Measurements from ENCODE around the gene ALDH1A1.

Gene ALDH1A1

DNA sequence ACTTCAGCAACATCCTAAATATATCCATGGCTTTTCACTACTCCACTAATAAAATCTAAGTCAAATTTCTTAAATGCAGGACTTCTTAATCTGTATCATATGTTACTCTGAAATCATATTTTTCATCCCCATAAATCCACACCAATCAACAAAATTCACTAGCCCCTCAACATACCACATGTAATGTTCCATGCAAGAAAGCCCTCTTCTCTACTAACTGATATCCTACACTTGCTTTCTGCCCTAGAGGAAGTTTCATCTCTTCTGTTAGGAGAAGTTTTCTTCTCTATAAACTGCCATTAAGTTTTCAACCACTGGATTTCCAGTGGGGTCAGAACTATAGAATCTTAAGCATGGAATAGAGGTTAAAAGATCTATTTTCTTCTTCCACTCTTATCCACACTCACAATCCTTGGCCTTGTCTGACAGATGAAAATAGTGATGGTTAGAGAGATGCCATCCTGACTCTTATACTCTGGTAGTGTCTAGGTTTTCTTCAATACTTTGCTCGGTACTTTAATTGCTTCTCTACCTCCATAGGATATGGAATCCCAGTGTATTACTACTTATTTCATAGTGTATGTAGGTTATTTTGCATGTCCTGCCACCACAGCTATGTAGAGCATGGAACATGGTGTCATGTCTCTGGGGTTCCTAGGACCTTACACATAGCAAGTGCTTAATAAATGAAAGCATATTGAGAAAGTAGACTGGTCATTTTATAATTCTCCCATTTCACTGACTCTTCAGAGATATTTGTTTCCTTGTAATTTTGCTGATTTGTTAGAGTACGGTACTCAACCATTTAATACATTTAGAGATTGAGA is 48.4 kb downstream of the ALDH1A1 start:
- H3K4me1 Mint-ChIP-seq: no peaks in the 10 kb centered on the region
- no peak overlapping the region for H3K4me3 Mint-ChIP-seq
- H3K27me3 Mint-ChIP-seq: peaks cover 2% of the 10 kb centered on the region
- H3K27ac Mint-ChIP-seq: no peak overlapping the region
- H3K9me3 Mint-ChIP-seq: no peaks in the 10 kb centered on the region
- H3K36me3 Mint-ChIP-seq: no peaks in the 10 kb centered on the region

DNA sequence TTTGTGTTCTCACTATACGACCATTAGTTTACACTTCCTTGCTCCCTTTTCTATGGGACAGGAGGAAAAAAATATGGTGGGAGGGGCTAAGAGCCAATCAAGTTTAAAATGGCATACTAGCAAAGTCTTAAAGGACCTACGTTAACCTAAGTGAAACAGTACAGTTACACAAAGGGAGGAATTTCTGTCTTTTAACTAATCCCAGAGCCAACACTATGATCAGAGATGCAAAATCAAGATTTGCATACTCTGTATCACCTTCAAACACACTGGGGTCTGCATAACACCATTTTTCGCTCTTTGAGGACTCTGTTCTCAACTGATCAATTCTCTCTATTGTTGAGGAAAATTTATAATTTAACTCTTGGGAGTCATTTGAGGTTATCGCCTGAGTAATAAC is 49.8 kb downstream of the ALDH1A1 start:
- H3K4me1 Mint-ChIP-seq: no peaks in the 10 kb centered on the region
- no peaks in the 10 kb centered on the region for H3K36me3 Mint-ChIP-seq
- H3K4me3 Mint-ChIP-seq: no peak overlapping the region
- H3K27ac Mint-ChIP-seq: no peak overlapping the region
- H3K9me3 Mint-ChIP-seq: no peaks in the 10 kb centered on the region
- peaks cover 5% of the 10 kb centered on the region for H3K27me3 Mint-ChIP-seq

DNA sequence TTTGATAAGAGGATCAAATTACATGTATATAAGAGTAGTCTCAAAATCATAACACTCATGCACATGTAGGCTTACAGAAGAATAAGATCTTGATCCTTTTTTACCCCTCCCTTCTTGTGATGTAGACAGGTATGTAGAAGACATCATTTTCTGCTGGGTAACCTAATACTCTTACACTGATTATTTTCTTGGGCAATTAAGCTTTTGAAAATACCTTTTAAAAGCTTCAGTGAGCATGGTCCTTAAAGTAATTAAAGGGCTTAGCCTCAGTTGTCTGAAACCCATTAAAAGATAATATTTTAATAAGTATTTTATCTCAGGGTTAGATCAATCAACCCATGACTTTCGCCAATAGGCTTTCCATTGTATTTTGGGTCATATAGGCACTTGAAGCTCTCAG is 50.6 kb downstream of the ALDH1A1 start:
- Mint-ChIP-seq H3K36me3 (no peaks in the 10 kb centered on the region), H3K4me3 (no peak overlapping the region), H3K27me3 (peaks cover 5% of the 10 kb centered on the region), H3K9me3 (no peaks in the 10 kb centered on the region), H3K4me1 (no peaks in the 10 kb centered on the region), H3K27ac (no peak overlapping the region)

DNA sequence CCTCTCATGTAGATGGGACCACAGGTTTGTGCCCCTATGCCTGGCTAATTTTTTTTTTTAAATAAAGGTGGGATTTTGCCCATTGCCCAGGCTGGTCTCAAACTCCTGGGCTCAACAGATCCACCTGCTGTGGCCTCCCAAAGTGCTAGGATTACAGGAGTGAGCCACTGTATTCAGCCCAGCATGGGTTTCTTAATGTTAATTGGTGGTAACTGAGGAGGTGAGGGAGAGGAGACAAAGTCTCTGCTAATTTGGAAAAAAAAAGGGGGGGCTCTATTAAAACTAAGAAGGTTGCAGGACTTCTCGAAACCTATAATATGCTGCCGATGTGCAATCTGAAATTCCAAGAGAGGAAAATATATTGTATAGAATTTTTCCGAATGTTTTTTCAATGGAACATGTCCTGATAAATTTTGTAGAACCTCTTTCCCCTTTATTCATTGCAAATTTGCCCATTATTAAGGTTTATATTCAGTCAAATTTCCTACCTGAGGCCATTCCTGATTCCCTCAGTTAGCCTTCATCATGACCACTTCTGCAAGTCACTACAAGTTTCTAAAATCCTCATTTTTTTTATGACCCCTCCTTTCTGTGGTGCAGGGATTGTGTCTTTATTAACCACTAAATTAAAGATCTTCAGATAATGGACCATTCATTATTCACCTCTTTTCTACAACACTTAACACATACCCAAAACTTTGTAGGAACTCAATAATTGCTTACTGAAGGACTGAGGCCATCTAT is 52.9 kb downstream of the ALDH1A1 start:
- Mint-ChIP-seq H3K36me3 (no peaks in the 10 kb centered on the region), H3K27me3 (peaks cover 3% of the 10 kb centered on the region), H3K27ac (no peak overlapping the region), H3K4me3 (no peak overlapping the region), H3K9me3 (no peaks in the 10 kb centered on the region), H3K4me1 (no peaks in the 10 kb centered on the region)

DNA sequence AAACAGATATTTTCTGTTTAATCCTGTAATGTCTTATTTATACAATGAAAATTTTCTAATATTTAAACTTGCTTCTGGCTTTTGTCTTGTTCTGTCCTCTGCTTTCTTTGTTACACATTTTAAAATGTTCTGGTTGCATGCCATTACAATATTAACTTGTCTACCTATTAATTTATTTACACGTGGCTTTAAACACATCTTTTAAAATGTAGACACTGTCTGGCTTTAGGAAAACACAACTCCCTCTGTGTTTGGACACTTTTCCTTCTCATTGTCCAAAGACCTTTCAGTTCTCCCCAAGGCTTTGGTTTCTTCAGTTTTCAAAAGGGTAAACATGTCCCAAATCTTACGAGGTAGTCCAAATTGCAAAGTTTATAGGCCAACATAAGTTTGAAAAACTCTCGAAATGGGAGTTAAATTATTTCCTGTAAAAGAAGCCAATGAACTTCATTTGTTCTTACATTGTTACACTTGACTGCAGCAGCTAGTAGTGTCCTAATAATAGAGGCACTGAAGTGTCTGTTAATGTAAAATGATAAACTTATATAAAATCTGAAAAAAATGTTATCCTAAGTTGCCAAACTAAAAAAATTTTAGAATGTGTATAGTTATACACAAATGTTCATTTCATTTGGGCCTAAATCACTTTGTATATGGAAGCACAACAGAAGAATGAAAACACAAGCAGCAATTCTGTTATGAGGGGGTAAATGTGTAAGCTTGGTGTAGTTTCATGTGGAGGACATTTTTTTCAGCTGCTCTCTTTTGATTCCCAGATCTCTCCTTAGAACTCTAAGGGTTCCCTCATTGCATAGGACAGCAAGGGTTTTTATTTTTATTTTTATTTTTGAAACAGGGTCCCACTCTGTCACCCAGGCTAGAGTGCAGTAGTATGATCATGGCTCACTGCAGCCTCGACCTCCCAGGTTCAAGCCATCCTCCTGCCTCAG is 53.8 kb downstream of the ALDH1A1 start:
- Mint-ChIP-seq H3K36me3 (no peaks in the 10 kb centered on the region), H3K4me3 (no peak overlapping the region), H3K9me3 (no peaks in the 10 kb centered on the region), H3K27me3 (peaks cover 5% of the 10 kb centered on the region), H3K4me1 (no peaks in the 10 kb centered on the region), H3K27ac (no peak overlapping the region)

DNA sequence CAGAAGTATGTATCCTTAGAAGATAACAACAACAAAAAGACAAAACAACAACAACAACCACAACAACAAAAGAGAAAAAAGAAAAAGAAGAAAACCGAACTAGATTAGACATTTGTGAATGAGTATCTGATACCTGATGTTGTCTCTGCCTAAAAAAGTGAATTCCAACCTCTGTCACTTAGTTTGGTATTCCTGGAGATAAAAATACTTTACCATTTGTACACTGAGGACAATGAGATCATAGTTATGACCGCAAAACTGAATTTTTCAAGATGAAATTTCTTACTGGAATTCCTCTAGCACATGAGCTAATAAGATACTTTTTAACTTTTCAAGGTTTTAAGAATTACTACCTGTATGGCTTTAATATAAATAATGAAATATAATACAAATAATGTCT is 54.5 kb downstream of the ALDH1A1 start:
- Mint-ChIP-seq H3K36me3 (no peaks in the 10 kb centered on the region), H3K27ac (no peak overlapping the region), H3K27me3 (peaks cover 5% of the 10 kb centered on the region), H3K4me1 (no peaks in the 10 kb centered on the region), H3K9me3 (no peaks in the 10 kb centered on the region), H3K4me3 (no peak overlapping the region)

DNA sequence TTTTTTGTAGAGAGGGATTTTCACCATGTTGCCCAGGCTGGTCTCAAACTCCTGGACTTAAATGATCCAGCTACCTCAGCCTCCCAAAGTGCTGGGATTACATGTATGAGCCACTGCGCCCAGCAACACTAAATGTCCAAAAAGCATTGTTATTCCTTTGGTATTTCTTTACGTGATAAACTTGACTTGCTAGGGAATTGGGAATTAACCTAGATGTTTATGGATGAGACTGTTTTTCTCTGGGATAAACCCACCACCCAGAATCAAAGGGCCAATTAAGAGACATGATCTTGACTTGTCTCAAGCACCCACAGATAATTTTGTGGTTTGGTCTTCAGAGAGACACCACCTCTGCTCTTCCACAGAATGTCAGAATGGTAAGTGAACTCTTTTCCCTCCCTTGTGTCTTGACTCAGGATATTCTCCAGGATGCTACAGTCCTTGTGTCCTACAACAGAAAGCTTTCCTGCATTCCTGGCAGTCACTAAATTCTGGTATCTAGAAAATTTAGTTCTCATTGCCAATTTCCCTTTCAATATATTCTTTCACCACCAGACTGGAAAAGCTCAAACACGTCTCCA is 55.7 kb downstream of the ALDH1A1 start:
- no peaks in the 10 kb centered on the region for H3K36me3 Mint-ChIP-seq
- H3K27me3 Mint-ChIP-seq: peaks cover 5% of the 10 kb centered on the region
- H3K4me1 Mint-ChIP-seq: no peaks in the 10 kb centered on the region
- H3K9me3 Mint-ChIP-seq: no peaks in the 10 kb centered on the region
- no peak overlapping the region for H3K27ac Mint-ChIP-seq
- H3K4me3 Mint-ChIP-seq: no peak overlapping the region

DNA sequence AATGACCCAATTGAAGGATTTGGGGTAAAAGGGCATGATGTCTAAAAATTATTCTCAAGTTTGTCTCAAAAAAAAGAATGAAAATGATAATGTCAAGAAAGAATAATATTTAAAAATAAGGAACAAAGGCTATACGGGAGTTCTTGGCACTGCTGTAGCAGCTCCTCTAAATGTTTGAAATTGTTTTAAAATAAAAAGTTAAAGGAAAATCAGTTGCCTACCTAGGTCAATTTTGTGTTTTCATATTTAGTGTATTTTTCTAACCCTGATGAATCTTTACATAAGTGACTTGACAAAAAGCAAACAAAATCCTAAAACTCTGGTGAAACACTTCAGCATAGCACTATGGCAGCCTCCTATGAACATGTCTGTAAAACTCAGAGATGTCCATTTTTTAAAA is 56.4 kb downstream of the ALDH1A1 start:
- Mint-ChIP-seq H3K27ac (no peak overlapping the region), H3K36me3 (no peaks in the 10 kb centered on the region), H3K4me3 (no peak overlapping the region), H3K27me3 (peaks cover 5% of the 10 kb centered on the region), H3K4me1 (no peaks in the 10 kb centered on the region), H3K9me3 (no peaks in the 10 kb centered on the region)

DNA sequence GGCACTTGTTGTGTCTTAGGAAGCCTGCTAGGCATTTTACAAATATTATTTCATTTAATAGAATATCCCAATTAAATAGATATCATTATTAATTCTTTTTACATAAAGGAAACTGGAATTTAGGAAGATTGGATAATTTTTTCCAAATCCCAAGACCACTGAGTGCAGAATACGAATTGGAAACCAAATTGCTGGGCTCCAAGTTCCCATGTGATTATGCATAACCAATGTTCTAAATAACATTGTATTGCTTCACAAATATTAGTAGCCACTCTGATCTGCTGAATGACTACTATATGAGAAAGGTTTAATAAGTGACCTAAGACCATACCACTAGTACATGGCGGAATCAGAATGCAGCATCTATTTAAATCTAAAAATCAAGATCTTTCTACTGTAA is 57.7 kb downstream of the ALDH1A1 start:
- H3K4me3 Mint-ChIP-seq: no peak overlapping the region
- no peaks in the 10 kb centered on the region for H3K36me3 Mint-ChIP-seq
- no peaks in the 10 kb centered on the region for H3K4me1 Mint-ChIP-seq
- H3K27me3 Mint-ChIP-seq: peaks cover 5% of the 10 kb centered on the region
- no peaks in the 10 kb centered on the region for H3K9me3 Mint-ChIP-seq
- H3K27ac Mint-ChIP-seq: no peak overlapping the region

DNA sequence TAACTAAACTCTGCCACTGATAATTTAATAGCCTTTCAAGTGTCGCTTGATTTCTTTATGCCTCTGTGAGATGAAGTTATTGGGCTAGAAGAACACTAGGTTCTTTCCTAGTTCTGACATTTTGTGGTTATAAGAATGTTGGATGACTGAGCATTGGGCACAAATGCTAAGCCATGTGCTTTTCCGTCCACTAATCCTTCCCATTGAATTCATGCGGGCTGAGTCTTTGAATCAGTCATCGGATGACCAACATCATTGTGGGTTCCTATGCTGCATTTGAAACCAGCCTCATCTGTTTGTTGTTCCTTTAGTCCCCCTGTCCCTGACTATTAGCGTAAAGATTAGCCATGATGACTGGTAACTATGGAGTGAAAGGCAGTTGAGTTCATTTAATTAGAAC is 58.5 kb downstream of the ALDH1A1 start:
- no peaks in the 10 kb centered on the region for H3K36me3 Mint-ChIP-seq
- no peaks in the 10 kb centered on the region for H3K9me3 Mint-ChIP-seq
- no peak overlapping the region for H3K27ac Mint-ChIP-seq
- no peak overlapping the region for H3K4me3 Mint-ChIP-seq
- H3K4me1 Mint-ChIP-seq: no peaks in the 10 kb centered on the region
- H3K27me3 Mint-ChIP-seq: peaks cover 5% of the 10 kb centered on the region

DNA sequence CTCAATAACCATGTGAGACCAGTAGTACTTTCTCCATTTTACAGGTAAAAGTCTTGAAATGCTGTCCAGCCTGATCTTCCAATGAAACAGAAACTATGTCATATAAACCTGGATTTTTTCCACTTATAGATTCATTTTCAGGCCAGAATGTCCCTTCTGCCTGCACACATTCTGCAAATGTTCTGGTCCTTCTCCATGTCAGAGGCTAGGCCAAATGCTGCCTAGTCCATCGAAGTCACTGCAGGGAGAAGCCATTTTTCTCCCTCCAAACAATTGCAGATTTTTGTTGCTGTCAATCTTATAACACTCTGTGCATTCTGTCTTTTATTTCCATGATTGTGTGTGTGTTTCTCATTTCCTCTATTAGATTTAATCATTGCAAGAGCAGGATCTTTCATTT is 59.4 kb downstream of the ALDH1A1 start:
- no peak overlapping the region for H3K4me3 Mint-ChIP-seq
- no peaks in the 10 kb centered on the region for H3K9me3 Mint-ChIP-seq

DNA sequence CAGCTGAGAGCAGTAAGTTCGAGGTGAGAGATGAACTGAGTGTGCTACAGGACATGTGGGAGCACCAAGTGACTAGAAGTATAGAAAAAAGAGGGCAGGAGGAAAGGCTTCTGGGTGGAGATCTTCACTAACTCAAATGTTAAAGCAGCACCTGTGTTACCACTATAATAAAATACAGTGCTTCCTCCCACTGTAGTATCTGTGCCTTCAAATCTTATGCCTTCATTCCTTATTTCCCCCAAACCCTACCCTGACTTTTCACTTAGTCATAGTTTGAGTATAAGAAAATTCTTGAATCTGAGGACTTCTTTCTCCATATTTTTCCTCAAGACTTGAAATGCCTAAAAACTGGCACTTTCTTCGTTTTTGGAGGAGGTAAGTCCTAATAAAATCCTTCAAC is 61.8 kb downstream of the ALDH1A1 start:
- Mint-ChIP-seq H3K4me3 (no peak overlapping the region), H3K27me3 (peaks cover 2% of the 10 kb centered on the region), H3K4me1 (no peaks in the 10 kb centered on the region), H3K36me3 (no peaks in the 10 kb centered on the region), H3K9me3 (no peaks in the 10 kb centered on the region), H3K27ac (no peak overlapping the region)

More for the DNA sequence above, 59.4 kb downstream of the ALDH1A1 start:
- no peak overlapping the region for H3K27ac Mint-ChIP-seq
- no peaks in the 10 kb centered on the region for H3K4me1 Mint-ChIP-seq
- no peaks in the 10 kb centered on the region for H3K36me3 Mint-ChIP-seq
- H3K27me3 Mint-ChIP-seq: peaks cover 5% of the 10 kb centered on the region

DNA sequence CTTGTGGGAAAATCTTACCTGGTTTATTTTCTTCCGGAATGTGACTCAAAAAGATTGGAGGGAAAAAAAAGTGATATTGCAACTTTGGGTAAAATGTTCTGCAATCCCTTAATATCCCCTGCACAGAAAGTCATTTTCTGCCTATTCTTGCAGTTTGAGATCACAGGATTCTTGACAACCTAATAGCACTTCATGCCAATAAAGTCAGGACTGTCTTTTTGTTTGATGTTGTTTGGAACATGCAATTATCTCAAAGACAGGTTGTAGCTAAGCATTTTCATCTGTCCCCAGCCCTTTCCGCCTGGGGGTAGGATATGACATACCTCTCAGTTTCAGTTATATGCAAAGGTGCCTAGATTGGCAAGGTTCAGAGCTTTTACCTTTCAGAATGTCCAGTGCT is 63.9 kb downstream of the ALDH1A1 start:
- Mint-ChIP-seq H3K27me3 (no peaks in the 10 kb centered on the region), H3K27ac (no peak overlapping the region), H3K4me3 (no peak overlapping the region), H3K36me3 (no peaks in the 10 kb centered on the region), H3K9me3 (no peaks in the 10 kb centered on the region), H3K4me1 (no peaks in the 10 kb centered on the region)

DNA sequence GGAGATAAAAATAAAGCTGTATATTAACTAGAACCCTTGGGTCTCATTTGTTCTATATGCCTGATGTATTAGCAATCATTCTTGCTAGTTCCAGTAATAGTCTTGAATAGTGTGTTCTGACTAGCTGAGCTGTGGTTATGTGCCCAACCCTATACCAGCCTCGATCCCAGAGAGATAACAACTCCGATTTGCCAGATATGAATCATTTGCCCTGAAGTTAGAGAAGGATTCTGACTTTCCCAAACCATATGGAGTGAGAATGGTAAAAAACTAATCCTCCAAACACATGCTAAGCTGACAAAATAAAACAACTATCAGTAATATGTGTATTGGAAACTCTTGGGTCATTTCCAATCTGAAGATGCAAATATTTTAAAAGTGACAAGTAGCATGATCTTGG is 64.8 kb downstream of the ALDH1A1 start:
- H3K27ac Mint-ChIP-seq: no peak overlapping the region
- H3K36me3 Mint-ChIP-seq: no peaks in the 10 kb centered on the region
- no peak overlapping the region for H3K4me3 Mint-ChIP-seq
- no peaks in the 10 kb centered on the region for H3K4me1 Mint-ChIP-seq
- no peaks in the 10 kb centered on the region for H3K27me3 Mint-ChIP-seq
- H3K9me3 Mint-ChIP-seq: no peaks in the 10 kb centered on the region

DNA sequence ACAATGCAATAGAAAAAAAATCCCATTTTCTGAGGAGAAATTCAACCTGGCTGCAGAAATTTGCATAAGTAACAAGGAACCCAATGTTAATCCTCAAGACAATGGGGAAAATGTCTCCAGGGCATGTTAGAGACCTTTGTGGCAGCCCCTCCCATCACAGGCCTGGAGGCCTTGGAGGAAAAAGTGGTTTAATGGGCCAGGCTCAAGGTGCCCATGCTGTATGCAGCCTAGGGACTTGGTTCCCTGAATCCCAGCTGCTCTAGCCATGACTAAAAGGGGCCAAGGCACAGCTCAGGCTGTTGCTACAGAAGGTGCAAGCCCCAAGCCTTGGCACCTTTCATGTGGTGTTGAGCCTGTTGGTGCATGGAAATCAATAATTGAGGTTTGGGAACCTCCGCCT is 66.5 kb downstream of the ALDH1A1 start:
- no peak overlapping the region for H3K27ac Mint-ChIP-seq
- no peaks in the 10 kb centered on the region for H3K9me3 Mint-ChIP-seq
- no peaks in the 10 kb centered on the region for H3K36me3 Mint-ChIP-seq
- H3K4me1 Mint-ChIP-seq: no peaks in the 10 kb centered on the region
- H3K4me3 Mint-ChIP-seq: no peak overlapping the region
- no peaks in the 10 kb centered on the region for H3K27me3 Mint-ChIP-seq
